ENCODE results near the gene GNB5.

The GNB5 gene

GRCh38 chr15:52225230-52225629 lies 34.0 kb upstream of the GNB5 start:
- no peaks in the 10 kb centered on the region for H3K9me3 ChIP-seq (ENCODE audit: control insufficient read depth in 2 of 2, low read length in 2 of 2)
- H3K9ac ChIP-seq (ENCODE audit: low read length in 2 of 2), result no peak overlapping the region
- H3K4me1 ChIP-seq (ENCODE audit: control insufficient read depth, insufficient read depth, low read length), result no peaks in the 10 kb centered on the region
- H3K4me3 ChIP-seq (ENCODE audit: low read length in 2 of 2), result no peak overlapping the region
- H3K27ac ChIP-seq (ENCODE audit: low read length), result no peak overlapping the region
- H3K36me3 ChIP-seq (ENCODE audit: control insufficient read depth in 2 of 2, insufficient read depth in 2 of 2, low read length in 2 of 2), result no peaks in the 10 kb centered on the region
- H3K27me3 ChIP-seq (ENCODE audit: control insufficient read depth in 1 of 2, insufficient read depth in 2 of 2, low read length in 2 of 2), result no peaks in the 10 kb centered on the region

GRCh38 chr15:52224211-52224610 lies 33.0 kb upstream of the GNB5 start:
- no peaks in the 10 kb centered on the region for H3K9me3 ChIP-seq (ENCODE audit: control insufficient read depth in 2 of 2, low read length in 2 of 2)
- H3K36me3 ChIP-seq (ENCODE audit: control insufficient read depth in 2 of 2, insufficient read depth in 2 of 2, low read length in 2 of 2), result no peaks in the 10 kb centered on the region
- no peaks in the 10 kb centered on the region for H3K4me1 ChIP-seq (ENCODE audit: control insufficient read depth, insufficient read depth, low read length)
- H3K9ac ChIP-seq (ENCODE audit: low read length in 2 of 2), result no peak overlapping the region
- no peak overlapping the region for H3K27ac ChIP-seq (ENCODE audit: low read length)
- H3K27me3 ChIP-seq (ENCODE audit: control insufficient read depth in 1 of 2, insufficient read depth in 2 of 2, low read length in 2 of 2), result no peaks in the 10 kb centered on the region
- no peak overlapping the region for H3K4me3 ChIP-seq (ENCODE audit: low read length in 2 of 2)

- H3K36me3 ChIP-seq (ENCODE audit: control insufficient read depth in 2 of 2, insufficient read depth in 2 of 2, low read length in 2 of 2), result no peaks in the 10 kb centered on the region
- no peaks in the 10 kb centered on the region for H3K4me1 ChIP-seq (ENCODE audit: control insufficient read depth, insufficient read depth, low read length)
- H3K27ac ChIP-seq (ENCODE audit: low read length), result no peak overlapping the region
- no peak overlapping the region for H3K9ac ChIP-seq (ENCODE audit: low read length in 2 of 2)
- no peaks in the 10 kb centered on the region for H3K9me3 ChIP-seq (ENCODE audit: control insufficient read depth in 2 of 2, low read length in 2 of 2)
- H3K27me3 ChIP-seq (ENCODE audit: control insufficient read depth in 1 of 2, insufficient read depth in 2 of 2, low read length in 2 of 2), result no peaks in the 10 kb centered on the region
- H3K4me3 ChIP-seq (ENCODE audit: low read length in 2 of 2), result no peak overlapping the region
Observed at GRCh38 chr15:52221730-52222129, 30.5 kb upstream of the GNB5 start.

GRCh38 chr15:52220937-52221660 lies 29.9 kb upstream of the GNB5 start:
- Histone ChIP-seq H3K36me3 (ENCODE audit: control insufficient read depth in 2 of 2, insufficient read depth in 2 of 2, low read length in 2 of 2) (no peaks in the 10 kb centered on the region), H3K27me3 (ENCODE audit: control insufficient read depth in 1 of 2, insufficient read depth in 2 of 2, low read length in 2 of 2) (no peaks in the 10 kb centered on the region), H3K27ac (ENCODE audit: low read length) (no peak overlapping the region), H3K4me3 (ENCODE audit: low read length in 2 of 2) (no peak overlapping the region), H3K9me3 (ENCODE audit: control insufficient read depth in 2 of 2, low read length in 2 of 2) (no peaks in the 10 kb centered on the region), H3K9ac (ENCODE audit: low read length in 2 of 2) (no peak overlapping the region), H3K4me1 (ENCODE audit: control insufficient read depth, insufficient read depth, low read length) (no peaks in the 10 kb centered on the region)

DNA sequence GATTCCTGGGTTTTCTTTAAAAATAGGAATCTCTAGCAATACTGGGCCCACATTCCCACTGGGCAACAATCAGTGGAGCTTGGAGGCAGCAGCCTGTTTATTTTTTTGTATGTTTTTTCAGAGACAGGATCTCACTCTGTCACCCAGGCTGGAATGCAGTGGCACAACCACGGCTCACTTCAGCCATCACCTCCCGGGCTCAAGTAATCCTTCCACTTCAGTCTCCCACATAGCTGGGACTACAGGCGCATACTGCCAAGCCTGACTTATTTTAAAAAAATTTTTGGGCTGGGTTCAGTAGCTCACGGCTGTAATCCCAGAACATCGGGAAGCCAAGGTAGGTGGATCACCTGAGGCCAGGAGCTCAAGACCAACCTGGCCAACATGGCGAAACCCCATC lies 29.1 kb upstream of the GNB5 start:
- Histone ChIP-seq H3K9me3 (ENCODE audit: control insufficient read depth in 2 of 2, low read length in 2 of 2) (no peaks in the 10 kb centered on the region), H3K27me3 (ENCODE audit: control insufficient read depth in 1 of 2, insufficient read depth in 2 of 2, low read length in 2 of 2) (no peaks in the 10 kb centered on the region), H3K36me3 (ENCODE audit: control insufficient read depth in 2 of 2, insufficient read depth in 2 of 2, low read length in 2 of 2) (no peaks in the 10 kb centered on the region), H3K27ac (ENCODE audit: low read length) (no peak overlapping the region), H3K9ac (ENCODE audit: low read length in 2 of 2) (no peak overlapping the region), H3K4me1 (ENCODE audit: control insufficient read depth, insufficient read depth, low read length) (no peaks in the 10 kb centered on the region), H3K4me3 (ENCODE audit: low read length in 2 of 2) (no peak overlapping the region)

DNA sequence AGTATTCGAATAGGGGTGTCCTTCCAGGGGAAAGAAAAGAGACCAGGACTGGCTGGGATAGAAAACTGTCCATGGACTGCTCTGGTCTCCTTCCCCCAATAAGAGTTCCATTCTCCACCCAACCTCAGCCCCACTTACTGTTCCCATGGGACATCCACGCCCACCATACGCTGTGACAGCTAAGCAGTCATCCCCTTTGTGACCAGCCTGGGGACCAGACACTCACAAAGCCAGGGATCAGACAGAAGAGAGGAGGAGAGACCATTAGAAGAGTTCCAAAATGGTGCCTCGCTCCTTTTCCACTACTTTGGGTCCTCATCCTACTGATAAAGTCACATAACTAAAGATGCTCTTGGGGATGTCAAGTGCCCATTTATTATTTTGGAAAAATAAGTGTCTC lies 27.6 kb upstream of the GNB5 start:
- H3K4me1 ChIP-seq (ENCODE audit: control insufficient read depth, insufficient read depth, low read length), result no peaks in the 10 kb centered on the region

GRCh38 chr15:52218371-52218770 lies 27.2 kb upstream of the GNB5 start:
- Histone ChIP-seq H3K4me1 (ENCODE audit: control insufficient read depth, insufficient read depth, low read length) (no peaks in the 10 kb centered on the region), H3K9me3 (ENCODE audit: control insufficient read depth in 2 of 2, low read length in 2 of 2) (no peaks in the 10 kb centered on the region), H3K4me3 (ENCODE audit: low read length in 2 of 2) (no peak overlapping the region), H3K36me3 (ENCODE audit: control insufficient read depth in 2 of 2, insufficient read depth in 2 of 2, low read length in 2 of 2) (no peaks in the 10 kb centered on the region), H3K27ac (ENCODE audit: low read length) (no peak overlapping the region), H3K9ac (ENCODE audit: low read length in 2 of 2) (no peak overlapping the region), H3K27me3 (ENCODE audit: control insufficient read depth in 1 of 2, insufficient read depth in 2 of 2, low read length in 2 of 2) (no peaks in the 10 kb centered on the region)

More for the DNA sequence above, 27.6 kb upstream of the GNB5 start:
- Histone ChIP-seq H3K4me3 (ENCODE audit: low read length in 2 of 2) (no peak overlapping the region), H3K27me3 (ENCODE audit: control insufficient read depth in 1 of 2, insufficient read depth in 2 of 2, low read length in 2 of 2) (no peaks in the 10 kb centered on the region), H3K9me3 (ENCODE audit: control insufficient read depth in 2 of 2, low read length in 2 of 2) (no peaks in the 10 kb centered on the region), H3K9ac (ENCODE audit: low read length in 2 of 2) (no peak overlapping the region), H3K36me3 (ENCODE audit: control insufficient read depth in 2 of 2, insufficient read depth in 2 of 2, low read length in 2 of 2) (no peaks in the 10 kb centered on the region), H3K27ac (ENCODE audit: low read length) (no peak overlapping the region)

- Histone ChIP-seq H3K27ac (ENCODE audit: low read length) (no peak overlapping the region), H3K27me3 (ENCODE audit: control insufficient read depth in 1 of 2, insufficient read depth in 2 of 2, low read length in 2 of 2) (no peaks in the 10 kb centered on the region), H3K9me3 (ENCODE audit: control insufficient read depth in 2 of 2, low read length in 2 of 2) (no peaks in the 10 kb centered on the region), H3K36me3 (ENCODE audit: control insufficient read depth in 2 of 2, insufficient read depth in 2 of 2, low read length in 2 of 2) (no peaks in the 10 kb centered on the region), H3K4me3 (ENCODE audit: low read length in 2 of 2) (no peak overlapping the region), H3K9ac (ENCODE audit: low read length in 2 of 2) (no peak overlapping the region), H3K4me1 (ENCODE audit: control insufficient read depth, insufficient read depth, low read length) (no peaks in the 10 kb centered on the region)
Observed at GRCh38 chr15:52217186-52217585, 26.0 kb upstream of the GNB5 start.

- no peak overlapping the region for H3K27ac ChIP-seq (ENCODE audit: low read length)
- no peak overlapping the region for H3K4me3 ChIP-seq (ENCODE audit: low read length in 2 of 2)
- H3K27me3 ChIP-seq (ENCODE audit: control insufficient read depth in 1 of 2, insufficient read depth in 2 of 2, low read length in 2 of 2), result no peaks in the 10 kb centered on the region
- H3K9ac ChIP-seq (ENCODE audit: low read length in 2 of 2), result no peak overlapping the region
- no peaks in the 10 kb centered on the region for H3K36me3 ChIP-seq (ENCODE audit: control insufficient read depth in 2 of 2, insufficient read depth in 2 of 2, low read length in 2 of 2)
- H3K9me3 ChIP-seq (ENCODE audit: control insufficient read depth in 2 of 2, low read length in 2 of 2), result no peaks in the 10 kb centered on the region
- no peaks in the 10 kb centered on the region for H3K4me1 ChIP-seq (ENCODE audit: control insufficient read depth, insufficient read depth, low read length)
Observed at GRCh38 chr15:52214553-52214952, 23.4 kb upstream of the GNB5 start.

- H3K27ac ChIP-seq (ENCODE audit: low read length), result no peak overlapping the region
- no peaks in the 10 kb centered on the region for H3K36me3 ChIP-seq (ENCODE audit: control insufficient read depth in 2 of 2, insufficient read depth in 2 of 2, low read length in 2 of 2)
- no peaks in the 10 kb centered on the region for H3K9me3 ChIP-seq (ENCODE audit: control insufficient read depth in 2 of 2, low read length in 2 of 2)
- H3K4me1 ChIP-seq (ENCODE audit: control insufficient read depth, insufficient read depth, low read length), result no peaks in the 10 kb centered on the region
- H3K4me3 ChIP-seq (ENCODE audit: low read length in 2 of 2), result no peak overlapping the region
- H3K9ac ChIP-seq (ENCODE audit: low read length in 2 of 2), result no peak overlapping the region
- no peaks in the 10 kb centered on the region for H3K27me3 ChIP-seq (ENCODE audit: control insufficient read depth in 1 of 2, insufficient read depth in 2 of 2, low read length in 2 of 2)
Observed at GRCh38 chr15:52213206-52213605, 22.0 kb upstream of the GNB5 start.

GRCh38 chr15:52208306-52208946 lies 17.2 kb upstream of the GNB5 start:
- Histone ChIP-seq H3K27me3 (ENCODE audit: control insufficient read depth in 1 of 2, insufficient read depth in 2 of 2, low read length in 2 of 2) (no peaks in the 10 kb centered on the region), H3K9ac (ENCODE audit: low read length in 2 of 2) (no peak overlapping the region), H3K4me1 (ENCODE audit: control insufficient read depth, insufficient read depth, low read length) (no peaks in the 10 kb centered on the region), H3K4me3 (ENCODE audit: low read length in 2 of 2) (no peak overlapping the region), H3K36me3 (ENCODE audit: control insufficient read depth in 2 of 2, insufficient read depth in 2 of 2, low read length in 2 of 2) (no peaks in the 10 kb centered on the region), H3K9me3 (ENCODE audit: control insufficient read depth in 2 of 2, low read length in 2 of 2) (no peaks in the 10 kb centered on the region), H3K27ac (ENCODE audit: low read length) (no peak overlapping the region)

Measured in stomach smooth muscle (tissue), 2 donors.